ENCODE measurements around the gene CORO7.

CORO7 gene

DNA sequence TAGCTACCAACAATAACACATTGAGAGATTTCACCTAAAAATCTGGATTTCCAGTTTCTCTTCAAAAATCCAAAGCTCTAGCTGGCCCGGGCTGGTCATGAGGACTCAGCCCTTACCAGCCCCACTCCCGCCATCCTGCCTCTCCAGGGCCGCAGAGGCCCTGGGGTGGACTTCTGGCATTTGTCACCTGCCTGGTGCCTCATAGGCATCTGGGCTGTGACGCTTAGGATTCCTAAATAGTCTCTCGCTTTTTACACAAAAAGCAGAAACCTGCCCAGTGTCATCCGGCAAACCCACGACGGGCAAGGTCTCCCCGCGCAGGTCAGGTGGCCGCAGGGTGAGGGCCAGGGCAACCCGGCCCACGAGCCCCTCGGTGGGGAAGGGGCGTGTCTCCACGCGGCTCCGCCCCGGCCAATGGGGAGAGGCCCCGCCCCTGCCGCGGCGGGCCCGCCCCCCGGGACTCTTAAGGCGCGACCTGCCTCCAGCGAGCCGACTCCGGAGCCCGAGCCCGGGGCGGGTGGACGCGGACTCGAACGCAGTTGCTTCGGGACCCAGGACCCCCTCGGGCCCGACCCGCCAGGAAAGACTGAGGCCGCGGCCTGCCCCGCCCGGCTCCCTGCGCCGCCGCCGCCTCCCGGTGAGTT is 44.9 kb downstream of the CORO7 start, which contains the start of gene VASN:
Gene VASN (plus strand): TSS at position 492 of the 644 bp plus-strand sequence. CDS start 9,030 bp downstream, outside the sequence.
- peak; percentile 61 for DNase-seq (ENCODE audit: low read depth)

DNA sequence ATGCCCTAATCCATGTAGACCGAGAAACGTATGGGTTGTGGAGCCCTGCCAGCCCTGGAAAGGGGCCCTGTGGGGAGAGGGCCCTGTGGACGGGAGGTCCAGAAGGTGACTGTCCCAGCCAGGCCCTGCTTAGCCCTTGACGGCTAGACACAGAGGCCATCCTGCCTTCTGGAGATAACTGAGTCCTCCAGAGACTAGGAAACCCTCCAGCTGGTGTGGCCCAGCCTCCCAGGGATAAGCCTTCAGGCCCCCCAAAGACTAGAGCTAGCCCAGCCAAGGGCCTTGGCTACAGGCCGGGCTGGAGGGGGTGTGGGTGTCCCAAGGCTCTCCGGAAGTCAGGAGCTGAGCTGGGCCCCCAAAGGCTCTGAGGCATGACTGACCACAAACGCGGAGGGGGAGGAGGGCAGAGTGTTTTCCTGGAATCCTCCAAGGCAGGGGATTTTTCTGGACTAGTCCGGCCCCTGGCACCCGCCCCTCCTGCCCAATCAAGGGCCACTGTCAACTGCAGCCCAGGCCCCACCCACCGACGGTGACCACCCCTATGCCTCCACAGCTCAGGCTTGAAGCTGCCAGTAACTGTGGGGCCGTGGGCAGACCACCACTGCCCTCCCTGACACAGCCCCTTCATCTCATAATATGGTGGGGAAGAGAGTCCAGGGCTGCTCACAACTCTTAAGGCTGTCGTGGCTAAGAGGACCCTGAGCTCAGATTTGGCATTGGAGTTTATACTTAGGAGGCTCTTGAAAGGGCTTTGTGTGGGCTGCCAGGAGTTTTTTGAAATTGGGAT is 45.6 kb downstream of the CORO7 start:
- no peak for DNase-seq (ENCODE audit: low read depth)

- DNase-seq (ENCODE audit: low read depth) = no peak
These were observed 46.2 kb downstream of the CORO7 start for GRCh38 chr16:4370151-4370550.

GRCh38 chr16:4369007-4369733 is 47.2 kb downstream of the CORO7 start:
- DNase-seq (ENCODE audit: low read depth) = no peak

DNA sequence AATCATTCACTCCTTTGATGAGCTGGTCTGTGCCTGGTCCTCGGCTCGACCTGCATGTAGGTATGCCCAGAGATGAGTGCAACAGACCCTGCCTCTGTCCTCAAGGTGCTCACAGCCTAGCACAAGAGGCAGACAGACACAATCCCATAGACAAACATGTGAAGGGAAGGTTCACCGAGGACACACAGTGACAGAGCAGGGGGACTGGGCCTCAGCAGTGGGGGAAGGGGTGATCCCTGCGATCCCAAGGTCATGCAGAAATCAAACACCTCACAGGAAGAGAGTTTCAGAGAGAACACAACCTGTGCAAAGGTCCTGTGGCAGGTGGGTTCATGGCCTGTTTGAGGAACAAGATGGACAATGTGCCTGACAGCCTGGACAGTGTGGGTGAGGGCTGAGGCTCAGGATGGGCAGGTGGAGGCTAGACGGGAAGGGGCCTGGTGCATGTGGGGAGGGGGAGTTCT is 49.0 kb downstream of the CORO7 start:
- DNase-seq (ENCODE audit: low read depth) = no peak

GRCh38 chr16:4366016-4366415 is 50.4 kb downstream of the CORO7 start:
- no peak for DNase-seq (ENCODE audit: low read depth)

- DNase-seq (ENCODE audit: low read depth) = no peak
These were observed 50.8 kb downstream of the CORO7 start for GRCh38 chr16:4365615-4366014.

GRCh38 chr16:4365014-4365406 is 51.4 kb downstream of the CORO7 start:
- no peak for DNase-seq (ENCODE audit: low read depth)

DNA sequence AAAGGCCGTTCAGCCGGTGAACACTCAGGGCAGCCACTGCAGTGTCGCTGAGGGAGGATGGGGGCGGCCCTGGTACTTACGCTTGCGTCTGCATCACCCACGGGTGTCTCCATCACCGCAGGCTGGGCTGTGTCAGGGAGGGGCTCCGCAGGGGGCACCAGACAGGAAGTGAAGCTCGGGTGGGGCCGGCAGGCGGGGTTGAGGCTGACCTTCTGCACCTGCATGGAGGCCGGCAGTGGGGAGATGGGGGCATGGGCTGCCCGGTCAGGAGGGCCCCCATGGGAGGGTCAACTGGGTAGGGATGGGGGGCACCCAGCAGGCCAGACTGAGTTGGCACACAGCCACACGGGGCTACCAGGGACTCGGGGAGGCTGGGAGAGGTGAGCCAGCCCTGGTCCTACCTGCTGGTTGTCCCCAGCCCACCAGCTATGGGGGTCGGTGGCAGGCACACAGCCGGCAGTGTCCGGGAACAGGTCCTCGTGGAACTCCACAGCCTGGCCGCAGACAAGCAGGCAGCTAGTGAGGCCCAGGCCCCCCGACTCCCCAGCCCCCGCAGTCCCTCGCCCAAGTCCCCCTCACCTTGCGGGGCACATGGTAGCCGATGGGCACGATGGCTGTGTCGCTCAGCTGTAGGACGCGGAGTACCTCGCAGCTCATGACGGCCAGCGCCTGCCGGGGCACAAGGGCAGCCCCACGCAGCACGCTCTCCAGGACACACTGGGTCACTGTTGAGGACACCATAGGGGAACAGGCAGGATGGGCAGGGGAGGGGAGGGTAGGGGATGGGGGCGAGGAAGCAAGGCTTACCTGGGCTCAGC is 52.0 kb downstream of the CORO7 start:
- DNase-seq (ENCODE audit: low read depth) = no peak

- DNase-seq (ENCODE audit: low read depth) = no peak
These were observed 53.8 kb downstream of the CORO7 start for GRCh38 chr16:4362476-4363135.

- DNase-seq (ENCODE audit: low read depth) = no peak
These were observed 54.5 kb downstream of the CORO7 start for GRCh38 chr16:4361944-4362311.

DNA sequence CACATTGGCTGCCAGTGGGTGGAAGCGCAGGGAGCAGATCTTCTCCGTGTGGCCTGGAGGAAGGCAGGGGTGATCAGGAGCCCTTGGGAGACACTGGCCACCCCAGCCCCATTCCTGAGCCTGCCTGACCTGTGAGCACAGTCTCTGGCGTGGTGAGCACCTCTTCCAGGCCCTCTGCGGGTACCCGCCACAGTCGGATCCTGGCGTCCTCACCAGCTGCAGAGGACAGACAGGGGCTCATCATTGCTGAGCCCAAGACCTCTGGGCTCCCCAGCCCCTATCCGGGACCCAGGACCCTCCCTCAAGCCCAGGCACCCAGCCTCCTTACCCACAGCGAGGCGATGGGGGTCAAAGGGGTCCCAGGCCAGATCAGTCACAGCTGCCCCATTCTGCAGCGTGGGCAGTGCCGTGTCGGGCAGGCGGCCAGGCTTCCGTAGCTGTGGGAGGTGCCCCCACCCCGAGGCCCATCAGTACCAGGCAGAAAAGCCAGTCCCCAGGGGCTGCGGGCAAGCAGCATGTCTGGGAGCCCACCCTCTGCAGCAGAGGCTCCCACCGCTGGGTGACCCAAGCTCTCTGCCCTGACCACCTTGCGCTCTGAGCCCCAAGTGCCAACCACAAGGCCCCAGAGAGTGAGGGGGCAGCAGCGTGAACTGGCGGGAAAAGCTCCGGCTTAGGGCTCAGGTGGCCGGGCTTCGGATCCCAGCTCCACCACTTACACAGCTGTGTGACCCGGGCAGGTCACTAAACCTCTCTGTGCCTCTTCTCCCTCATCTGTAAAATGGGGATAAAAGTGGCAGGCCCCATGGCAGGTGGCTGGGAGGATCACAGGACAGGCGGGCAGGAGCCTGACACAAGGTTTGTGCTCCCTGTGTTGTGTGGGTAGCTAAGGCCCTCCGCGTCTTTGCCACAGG is 55.1 kb downstream of the CORO7 start:
- DNase-seq (ENCODE audit: low read depth) = no peak

- DNase-seq (ENCODE audit: low read depth) = no peak
These were observed 55.8 kb downstream of the CORO7 start for GRCh38 chr16:4360538-4361021.

DNA sequence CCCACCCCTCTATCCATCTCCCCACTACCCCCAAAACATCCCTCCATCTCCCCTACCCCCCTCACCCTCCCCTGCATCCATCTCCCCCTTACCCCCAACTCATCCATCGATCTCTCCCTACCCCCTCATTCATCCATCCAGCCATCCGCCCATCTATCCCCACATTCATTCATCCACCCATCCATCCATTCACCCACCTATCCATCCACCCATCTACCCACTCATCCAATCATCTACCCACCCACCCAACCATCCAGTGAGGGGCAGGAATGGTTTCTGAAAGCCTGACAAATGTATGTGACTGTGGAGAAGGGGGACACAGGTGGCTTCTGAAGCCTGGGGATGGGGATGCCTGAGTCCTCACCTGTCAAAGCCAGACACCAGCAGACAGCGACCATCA is 56.5 kb downstream of the CORO7 start:
- DNase-seq (ENCODE audit: low read depth) = no peak

DNA sequence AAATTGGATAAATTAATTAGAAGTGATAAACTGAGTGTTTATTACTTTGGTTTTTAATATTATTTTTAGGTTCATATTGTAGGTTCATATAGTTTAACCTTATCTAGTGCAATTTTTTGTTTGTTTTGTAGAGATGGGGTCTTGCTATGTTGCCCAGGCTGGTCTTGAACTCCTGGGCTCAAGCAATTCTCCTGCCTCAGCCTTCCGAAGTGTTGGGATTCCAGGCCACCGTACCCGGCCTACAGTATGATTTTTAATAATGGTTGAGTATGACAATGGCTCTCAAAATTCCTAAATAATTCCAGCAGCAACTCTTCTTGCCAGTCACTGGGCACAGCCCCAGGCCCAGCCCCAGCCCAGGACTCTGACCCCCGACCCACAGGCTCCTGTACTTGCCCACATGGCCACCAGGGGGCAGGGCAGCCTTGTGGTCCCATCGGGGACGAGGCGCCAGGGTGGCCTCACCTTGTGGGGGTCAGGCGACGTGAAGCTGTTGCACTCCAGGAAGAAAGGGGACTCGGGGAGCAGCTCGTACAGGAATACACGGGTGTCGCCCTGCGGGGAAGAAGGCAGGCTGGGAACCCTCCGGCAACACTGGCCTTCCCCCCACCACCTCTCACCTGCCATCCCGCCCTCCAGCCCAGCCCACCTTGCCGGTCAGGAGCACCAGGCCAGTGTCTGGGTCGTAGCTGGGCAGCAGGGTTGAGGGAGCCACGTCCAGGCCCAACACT is 57.4 kb downstream of the CORO7 start:
- DNase-seq (ENCODE audit: low read depth) = peak; percentile 57

DNA sequence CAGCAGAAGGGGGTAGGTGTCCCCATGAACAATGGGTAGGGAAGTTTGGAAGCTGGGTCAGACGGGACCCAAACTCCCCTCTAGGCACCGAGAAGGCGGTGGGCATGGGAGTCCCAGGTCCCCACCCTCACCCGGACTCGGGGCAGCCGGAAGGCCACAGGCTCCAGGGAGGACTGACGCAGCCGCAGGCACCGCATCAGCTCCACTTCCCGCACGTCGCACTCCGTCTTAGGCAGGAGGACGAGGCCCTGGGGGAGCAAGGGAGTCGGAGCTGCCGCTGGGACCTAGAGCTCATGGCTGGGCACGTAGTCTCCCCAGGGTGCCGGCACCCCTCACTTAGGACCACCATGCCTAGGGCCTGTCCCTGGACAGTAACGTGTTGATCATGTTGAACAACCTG is 58.2 kb downstream of the CORO7 start:
- DNase-seq (ENCODE audit: low read depth) = no peak

DNA sequence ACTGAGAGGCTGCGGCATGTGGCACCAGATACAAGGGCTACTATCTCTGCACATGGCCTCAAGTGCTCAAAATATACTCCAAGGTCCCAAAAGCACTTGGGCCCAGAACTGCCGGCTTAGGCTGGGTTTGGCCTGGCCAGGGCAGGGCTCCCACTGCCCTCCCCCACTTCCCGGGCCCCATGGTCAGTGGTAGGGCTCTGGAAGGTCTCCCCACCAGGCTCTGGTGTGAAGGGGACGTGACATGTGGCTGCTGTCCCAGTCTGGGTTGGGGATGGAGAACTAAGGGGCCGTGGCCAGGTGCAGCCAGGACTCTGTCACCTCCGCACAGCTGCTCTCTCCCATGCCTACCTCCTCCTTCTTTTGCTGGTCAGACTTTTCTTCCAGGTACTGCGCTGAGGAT is 59.6 kb downstream of the CORO7 start:
- no peak for DNase-seq (ENCODE audit: low read depth)

DNA sequence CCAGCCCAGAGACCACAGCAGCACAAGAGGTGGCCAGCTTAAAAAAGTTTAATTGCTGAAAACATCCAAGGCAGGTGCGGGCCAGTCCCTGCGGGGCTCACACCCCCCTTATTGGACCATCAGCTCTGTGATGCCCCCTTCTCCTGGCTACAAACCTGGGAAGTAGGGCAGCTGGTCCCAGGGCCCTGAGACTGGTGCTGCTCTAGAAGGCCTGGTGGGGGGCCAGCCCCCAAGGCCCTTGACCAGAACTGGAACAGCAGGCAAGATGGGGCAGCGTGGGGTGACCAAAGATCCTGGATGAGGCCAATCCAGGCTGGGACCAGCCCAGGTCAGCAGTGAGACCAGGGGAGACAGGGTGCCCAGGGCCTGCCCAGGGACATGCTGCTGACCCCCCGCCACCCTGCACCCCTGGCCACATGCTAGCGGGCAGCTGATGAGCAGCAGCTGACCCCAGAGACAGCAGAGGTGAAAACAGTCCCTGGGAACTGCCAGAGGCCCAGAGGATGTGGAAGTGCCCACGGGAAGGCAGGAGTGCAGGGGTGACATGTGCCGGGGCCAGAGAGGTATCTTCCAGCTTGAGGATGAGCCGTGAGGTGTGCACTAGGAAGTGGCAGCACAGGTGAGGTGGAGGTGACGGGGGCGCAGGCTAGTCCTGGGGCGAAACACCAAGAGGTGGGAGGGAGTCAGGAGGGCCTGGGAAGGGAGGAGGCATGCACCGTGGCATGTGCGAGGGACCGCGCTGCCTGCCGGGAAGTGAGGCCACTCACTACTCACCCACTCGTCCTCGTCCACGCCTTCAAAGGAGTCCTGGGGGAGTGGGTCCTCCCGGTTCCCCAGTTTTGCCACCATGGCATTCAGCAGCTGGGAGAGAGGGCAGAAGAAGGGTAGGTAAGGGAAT is 61.6 kb downstream of the CORO7 start:
- no peak for DNase-seq (ENCODE audit: low read depth)

Measured in activated T-cell treated with anti-CD3 and anti-CD28 coated beads for 24 hours (primary cell).